T-helper 22 cell (primary cell): ENCODE data around the gene PRDM16.
"Not testable (repeated sequence)": the region's sequence is repeated elsewhere in the genome, so short reads cannot be mapped to it uniquely, and the experiment has no call there.

Experiments
- DNase-seq: peaks from one replicate; pipeline ENCODE4 v3.0.0-alpha.2; 2020; ENCODE audit warnings: low read depth

PRDM16 gene

DNA sequence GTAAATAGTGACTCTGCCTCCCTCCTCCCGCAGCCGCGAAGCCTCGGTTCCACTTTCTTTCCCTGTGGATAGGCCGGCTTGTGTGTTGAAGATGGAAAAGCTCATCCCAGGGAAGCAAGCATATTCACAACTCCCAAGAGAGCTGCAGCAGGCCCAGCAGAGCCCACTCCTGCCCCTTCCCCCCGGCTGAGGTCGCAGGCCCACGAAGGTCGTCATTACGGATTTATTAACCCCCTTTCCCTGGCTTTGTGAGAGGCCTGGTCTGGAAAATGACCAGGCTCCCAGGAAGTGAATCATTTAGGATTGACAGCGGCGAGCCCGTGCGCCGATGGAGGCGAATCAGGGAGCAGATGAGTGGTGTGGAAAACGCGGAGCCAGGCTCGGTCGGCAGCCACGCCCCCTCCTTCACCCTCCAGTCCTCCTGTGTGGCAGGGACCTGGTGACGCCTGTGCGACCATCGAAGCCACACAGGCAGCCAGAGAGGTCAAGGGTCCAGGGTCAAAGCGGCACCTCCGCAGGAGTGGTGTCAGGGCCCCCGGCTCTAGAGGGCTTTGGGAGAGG, 93.4 kb downstream of the PRDM16 start:
- DNase-seq, result no peak

DNA sequence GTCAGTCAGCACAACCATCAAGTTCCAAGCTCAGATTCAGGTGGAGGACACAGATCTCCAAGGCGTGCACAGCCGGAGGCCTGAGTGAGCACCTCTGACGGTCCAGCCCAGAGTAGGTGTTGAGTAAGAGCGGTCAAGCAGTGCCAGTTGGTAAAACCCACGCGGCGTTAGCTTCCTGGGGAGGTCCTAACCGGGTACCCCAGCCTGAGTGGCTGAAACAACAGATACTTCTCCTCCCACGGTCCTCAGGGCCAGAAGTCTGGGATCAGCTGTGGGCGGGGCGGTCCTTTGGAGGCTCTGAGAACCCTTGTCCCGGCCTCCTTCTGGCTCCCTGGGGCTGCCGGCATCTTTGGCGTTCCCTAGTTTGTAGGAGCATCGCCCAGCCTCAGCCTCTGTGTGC, 94.4 kb downstream of the PRDM16 start:
- no peak for DNase-seq

DNA sequence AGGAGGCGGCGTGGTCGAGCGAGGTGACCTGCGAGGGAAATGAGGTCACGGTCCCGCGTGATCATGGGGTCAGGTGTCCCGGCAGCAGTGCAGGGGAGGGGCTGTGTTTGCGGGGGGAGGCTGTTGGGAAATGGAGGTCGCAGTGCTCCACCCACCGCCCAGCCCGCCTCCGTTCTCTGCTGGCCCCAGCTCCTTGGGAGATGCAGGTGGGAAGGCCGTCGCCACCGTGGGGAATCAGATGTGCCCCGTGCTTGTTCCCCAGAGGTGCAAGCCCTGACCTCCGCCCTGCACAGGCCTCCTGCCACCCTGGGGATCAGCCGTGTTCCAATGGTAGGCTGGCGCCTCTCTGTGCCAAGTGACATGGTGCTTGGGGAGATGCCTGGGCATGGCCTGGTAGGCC, 95.7 kb downstream of the PRDM16 start:
- no peak for DNase-seq

DNA sequence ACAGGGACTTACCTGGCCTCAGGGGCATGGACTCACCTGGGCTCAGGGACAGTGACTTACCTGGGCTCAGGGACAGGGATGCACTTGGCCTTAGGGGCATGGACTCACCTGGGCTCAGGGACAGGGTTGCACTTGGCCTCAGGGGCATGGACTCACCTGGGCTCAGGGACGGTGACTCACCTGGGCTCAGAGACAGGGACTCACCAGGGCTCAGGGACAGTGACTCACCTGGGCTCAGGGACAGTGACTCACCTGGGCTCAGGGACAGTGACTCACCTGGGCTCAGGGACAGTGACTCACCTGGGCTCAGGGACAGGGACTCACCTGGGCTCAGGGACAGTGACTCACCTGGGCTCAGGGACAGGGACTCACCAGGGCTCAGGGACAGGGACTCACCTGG, 96.2 kb downstream of the PRDM16 start:
- DNase-seq, result not testable (repeated sequence)

DNA sequence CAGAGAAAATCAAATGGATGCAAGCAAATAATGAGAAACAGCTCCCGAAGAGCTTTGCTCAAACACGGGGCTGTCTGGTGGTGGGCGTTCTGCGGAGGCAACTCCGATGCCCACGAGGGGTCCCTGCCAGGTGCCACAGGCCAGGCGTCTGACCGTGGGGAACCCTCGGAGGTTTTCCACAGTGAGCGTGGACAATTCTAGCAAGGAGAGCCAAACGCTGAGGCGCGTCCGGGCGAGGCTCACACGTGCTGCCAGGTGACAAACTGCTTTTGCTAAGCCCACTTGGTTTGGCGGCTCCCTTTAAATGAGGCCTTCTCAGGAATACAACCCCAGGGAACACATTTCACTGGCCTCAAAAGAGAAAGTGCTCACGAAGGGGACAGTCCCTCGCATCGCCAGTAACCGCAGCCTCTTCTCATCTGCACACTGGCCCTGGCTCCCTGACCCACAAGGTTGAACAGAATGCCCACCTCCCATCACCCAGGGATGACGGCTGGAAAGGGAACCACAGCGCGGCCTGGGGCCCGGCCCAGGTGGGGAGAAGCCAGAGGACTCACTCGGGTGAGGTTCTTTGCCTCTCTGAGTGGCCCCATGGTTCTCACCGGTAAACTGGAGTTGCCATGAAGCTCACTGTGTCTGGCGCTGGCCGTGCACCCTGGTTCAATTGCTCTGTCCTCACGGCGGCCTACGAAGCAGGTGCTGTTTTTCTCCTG, 97.4 kb downstream of the PRDM16 start:
- no peak for DNase-seq

DNA sequence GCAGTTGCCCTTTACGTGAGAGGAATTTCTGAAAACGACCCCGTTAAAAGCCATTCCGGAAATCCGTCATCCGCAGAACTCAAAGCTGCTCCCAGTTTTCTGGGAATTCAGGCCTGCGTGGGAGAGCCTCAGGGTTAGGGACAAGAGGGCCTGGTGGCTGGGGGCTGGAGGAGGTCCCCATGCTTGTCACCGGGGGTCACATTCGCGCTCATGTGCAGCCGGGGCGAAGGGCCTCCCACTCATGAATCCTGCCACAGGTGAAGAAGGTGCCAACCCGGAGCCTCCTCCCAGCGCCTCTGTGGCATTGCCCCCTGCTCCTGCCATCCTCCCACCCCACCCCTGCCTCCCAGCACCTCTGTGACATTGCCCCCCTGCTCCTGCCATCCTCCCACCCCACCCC, 98.3 kb downstream of the PRDM16 start:
- no peak for DNase-seq

DNA sequence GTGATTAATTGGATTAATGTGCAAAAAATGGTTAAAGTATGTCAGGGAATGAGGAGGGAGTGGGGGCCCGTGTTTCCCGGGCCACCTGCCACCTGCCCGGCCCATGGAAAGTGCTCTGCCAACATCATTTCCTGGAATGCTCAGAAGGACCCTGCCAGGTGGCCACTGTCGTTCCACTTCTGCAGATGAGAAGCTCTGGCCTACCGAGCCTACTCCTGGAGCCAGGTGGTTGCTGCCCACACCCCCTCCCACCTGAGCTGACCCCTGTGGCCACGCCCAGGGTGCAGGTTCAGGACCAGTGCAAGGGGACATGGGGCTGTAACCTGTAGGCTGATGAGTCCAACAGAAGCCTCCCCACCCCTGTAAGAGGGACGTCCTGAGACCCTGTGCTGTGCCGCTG, 99.7 kb downstream of the PRDM16 start:
- DNase-seq, result no peak

DNA sequence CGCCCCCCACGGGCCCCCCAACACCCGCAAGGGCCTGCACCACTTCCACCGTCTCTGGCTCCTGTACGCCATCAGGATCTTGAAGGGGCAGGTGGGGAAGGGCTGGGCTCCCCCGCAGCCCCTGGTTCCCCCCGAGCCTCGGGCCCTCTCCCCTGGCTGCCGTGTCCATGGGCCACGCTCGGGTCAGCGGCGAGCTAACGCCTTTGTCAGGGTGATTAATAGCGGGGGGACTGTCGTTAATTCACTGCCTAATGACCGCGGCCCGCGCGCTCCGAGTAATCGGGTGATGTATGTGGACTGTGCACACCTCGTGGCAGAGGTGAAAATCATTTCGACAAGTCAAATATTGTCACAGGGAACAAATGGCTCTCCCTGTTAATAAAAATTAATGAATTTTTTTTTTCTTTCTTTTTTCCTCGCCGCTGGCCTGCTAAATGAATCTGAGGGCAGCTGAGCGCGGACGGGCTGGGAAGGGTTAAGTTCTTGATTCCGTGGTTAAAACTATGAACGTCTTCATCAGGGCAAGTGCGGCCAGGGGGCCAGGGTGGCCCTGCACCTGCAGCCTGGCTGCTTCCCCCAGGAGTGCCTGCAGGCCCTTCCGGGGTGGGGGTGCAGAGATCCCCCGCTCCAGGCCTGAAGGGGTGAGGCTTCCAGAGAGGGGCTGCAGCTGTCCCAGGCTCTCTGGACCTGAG, 100.8 kb downstream of the PRDM16 start:
- no peak for DNase-seq

DNA sequence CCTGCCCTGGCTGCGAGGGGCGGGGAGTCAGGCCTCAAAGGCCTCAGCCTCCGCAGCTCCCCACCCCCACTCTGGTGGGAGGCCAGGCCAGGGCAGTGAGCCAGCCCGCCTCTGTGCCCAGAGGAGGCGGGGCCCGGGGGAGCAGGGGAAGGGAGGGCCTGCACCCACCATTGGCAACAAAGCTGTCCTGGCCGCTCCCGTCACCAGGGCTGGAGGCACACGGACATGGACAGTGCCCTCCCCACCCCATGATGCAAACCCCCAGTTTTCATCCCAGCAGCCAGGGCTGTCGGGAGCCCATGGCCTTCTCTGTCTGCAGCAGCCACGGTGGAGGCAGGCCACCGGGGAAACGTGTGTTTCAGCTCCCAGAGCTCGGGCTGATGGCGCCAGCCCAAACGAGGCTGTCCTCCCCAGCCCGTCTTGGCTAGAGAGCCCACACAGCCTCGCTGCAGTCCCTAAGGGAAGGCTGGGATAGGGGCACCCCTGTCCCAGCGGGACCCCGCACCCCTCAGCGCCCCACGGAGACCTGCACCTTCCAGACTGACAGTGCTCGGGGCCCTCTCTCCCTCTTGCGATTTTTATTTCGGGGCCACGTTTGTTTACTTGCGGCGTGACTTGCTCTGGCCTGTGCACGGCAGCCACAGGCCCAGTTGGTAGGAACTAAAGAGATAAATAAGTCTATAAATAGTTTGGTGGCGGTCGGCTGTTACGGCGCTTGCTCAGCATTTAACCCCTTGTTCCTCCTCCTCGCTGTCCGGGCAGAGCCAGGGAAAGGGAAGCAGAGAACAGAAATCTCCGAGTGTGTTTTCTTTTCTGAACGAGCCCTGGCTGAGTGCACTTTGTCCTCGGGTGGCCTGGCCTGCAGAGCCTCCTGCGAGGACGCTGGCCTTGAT, 101.8 kb downstream of the PRDM16 start:
- no peak for DNase-seq

DNA sequence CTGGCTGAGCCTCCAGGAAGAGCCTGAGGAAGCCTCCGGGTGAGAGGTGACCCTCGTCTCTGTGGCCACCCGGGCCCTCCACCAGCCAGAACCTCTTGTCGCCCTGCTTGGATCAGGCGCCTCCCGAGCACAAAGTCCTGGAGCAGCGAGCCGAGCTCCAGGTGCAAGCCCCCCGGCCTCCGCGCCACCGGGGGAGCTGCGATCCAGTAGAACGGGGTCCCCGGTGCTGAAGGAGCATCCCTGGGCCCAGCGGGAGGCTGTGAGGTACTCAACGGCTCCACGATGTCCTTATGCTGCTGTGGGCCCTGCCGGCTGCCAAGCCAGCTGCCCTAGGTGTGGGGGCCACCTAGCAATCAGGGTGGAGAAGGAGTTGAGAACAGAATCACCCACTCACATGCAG, 102.8 kb downstream of the PRDM16 start:
- no peak for DNase-seq

DNA sequence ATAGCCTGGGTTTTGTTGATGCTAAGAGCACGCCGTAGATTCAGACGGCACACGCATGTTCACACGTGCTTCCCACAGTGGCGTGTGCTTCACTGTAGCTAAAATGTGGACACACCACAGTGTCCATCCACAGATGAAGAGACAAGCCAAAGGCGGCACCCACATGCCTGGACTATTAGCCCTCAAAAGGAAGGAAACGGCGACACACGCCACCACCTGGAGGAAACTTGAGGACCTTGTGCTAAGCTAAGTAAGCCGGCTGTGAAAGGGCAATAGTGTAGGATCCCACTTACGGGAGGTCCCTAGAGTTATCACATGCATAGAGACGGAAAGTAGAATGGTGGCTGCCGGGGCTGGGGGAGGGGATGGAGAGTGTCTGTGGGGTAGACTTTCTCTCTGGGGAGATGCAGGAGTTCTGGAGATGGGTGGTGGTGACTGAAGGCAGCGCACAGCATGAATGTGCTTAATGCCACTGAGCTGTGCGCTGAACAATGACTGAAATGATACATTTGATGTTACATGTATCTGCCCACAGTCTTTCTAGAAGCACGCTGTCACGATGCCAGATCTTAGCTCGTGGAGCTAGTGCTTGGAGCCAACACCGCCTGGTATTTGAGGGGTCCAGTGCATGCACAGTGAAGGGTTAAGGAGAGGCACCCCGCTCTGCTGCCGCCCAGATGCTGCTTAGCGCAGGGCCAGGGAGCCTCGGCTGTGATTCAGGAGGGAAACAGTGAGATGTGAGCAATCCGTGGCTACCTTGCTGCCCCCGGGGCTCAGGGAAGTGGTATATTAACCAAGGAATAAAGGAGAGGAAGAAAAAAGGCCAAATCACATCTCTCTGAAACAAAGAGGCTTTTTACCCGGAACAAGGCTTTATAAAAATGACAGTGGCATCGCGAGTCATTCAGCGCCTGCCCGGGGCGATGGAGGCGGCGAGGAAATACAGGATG, 103.7 kb downstream of the PRDM16 start:
- DNase-seq, result no peak

DNA sequence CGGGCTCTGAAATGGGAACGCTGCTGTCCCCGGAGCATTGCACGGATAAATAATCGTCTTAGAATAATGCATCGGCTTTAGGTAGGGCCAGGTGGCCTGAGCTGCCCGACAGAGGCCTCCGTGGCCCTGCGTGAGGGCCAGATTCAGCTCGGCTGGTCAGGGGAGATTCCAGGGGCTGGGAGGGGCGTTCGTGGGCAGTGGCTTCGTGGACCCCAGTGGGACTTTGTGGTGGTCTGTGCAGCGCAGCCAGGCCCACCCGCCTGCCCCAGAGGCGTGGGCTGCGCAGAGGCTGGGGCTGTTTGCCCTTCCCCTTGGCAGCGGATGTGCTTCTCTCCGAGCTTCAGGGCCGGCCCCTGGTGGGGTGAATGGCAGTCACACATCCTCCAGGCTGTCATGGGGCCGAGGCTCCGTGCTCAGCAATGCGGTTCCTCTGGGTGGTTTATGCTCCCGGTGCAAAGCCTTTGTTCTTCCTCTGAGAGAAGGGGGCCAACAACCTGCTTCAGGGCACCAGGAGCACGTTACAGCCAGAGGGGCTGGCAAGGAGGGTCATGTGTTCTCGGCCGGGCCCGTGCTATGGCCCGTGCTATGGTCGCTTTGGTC, 104.5 kb downstream of the PRDM16 start:
- no peak for DNase-seq

DNA sequence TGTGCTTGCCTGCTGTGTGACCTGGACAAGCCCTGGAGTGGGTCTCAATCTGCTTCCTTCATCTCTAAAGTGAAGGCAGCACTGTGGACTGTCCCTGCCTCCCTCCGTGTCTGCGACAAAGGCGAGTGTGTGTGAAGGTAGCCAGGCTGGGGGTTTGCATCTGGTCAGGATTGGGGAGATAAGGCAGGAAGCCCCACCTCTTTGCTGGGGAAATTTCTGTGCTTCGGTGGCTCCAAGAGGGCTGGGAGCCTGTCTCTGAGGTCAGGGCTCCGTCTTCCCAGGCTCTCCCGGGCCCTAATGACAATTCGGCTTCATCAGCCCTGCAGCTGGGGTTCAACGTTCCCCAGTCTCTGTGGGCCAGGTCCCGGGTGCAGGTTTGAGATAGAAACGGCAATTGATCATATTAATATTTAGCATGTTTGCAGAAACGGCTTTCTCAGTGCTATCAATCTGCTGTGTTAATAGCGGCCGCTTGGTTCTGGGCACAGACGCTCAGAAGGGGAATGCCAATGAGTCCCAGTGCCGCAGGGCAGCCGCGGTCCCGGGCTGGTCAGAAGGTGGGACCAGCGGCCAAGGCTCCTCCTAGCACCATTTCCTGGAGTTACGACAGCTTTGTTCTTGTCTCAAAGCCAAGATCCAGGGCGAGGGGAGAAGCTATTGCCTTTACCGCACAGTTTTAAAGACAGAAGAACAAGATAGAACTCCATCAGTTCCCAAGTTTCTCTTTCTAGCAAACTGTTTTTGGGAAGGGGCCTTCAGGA, 105.7 kb downstream of the PRDM16 start:
- DNase-seq, result no peak

DNA sequence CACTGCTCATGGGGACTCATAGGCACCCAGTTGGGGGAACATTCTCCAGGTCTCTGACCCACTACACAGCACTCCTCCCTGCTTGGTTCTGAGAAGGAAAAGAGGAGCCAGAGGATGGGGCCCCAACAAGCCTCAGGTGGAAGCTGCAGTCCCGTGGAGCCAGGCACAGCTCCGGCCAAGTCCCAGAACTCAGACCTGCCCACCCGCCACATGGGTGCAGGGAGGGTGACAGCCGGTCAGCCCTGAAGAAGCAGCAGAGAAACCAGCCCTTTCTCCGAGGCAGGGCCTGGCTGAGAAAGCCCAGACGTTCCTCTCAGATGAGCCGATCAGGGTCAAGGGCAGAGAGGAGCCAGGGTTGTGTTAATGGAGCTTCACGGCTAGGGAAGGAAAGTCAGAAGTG, 106.5 kb downstream of the PRDM16 start:
- no peak for DNase-seq

DNA sequence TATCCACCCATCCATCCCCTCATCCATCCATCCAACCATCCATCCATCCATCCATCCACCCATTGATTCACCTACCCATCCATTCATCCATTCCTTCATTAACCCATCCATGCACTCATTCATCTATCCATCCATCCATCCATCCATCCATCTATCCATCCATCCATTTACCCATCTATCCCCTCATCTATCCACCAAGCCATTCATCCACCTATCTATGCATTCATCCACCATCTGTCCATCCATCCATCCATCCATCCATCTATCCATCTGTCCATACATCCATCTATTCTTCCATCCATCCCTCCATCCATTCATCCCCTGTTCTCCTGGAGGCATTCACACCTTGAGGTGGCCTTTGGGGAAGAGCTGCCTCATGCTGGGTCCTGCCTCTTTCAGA, 107.0 kb downstream of the PRDM16 start:
- no peak for DNase-seq

DNA sequence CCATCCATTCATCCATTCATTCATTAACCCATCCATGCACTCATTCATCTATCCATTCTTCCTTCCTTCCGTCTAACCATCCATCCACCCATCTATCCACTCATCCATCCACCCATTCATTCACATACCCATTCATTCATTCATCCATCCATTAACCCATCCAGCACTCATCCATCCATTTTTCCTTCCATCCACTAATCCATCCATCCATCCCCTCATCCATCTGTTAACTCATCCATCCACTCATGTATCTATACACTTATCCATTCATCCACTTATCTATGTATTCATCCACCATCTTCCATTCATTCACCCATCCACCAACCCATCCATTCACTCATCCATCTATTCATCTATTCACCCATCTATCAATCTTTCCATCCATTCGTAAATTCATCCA, 107.8 kb downstream of the PRDM16 start:
- DNase-seq, result no peak

DNA sequence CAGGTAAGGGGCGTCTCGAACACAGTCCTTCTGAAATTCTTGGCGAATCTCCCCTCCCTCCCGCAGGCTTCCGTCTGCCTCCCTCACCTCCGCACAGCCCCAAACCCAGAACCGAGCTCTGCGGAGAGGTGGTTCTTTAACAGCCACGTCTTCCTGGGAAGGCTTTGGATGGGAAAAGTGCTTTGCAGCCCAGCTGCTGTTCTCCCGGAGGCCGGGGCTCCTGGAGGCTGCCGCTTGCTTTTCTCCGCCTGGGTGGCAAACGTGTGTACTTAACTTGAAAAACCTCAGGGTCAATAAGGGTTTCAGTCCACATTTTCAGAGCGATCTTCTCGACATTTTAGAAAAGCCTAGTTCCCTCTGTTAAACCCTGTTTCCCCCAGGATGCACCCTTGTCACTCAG, 109.3 kb downstream of the PRDM16 start:
- no peak for DNase-seq

DNA sequence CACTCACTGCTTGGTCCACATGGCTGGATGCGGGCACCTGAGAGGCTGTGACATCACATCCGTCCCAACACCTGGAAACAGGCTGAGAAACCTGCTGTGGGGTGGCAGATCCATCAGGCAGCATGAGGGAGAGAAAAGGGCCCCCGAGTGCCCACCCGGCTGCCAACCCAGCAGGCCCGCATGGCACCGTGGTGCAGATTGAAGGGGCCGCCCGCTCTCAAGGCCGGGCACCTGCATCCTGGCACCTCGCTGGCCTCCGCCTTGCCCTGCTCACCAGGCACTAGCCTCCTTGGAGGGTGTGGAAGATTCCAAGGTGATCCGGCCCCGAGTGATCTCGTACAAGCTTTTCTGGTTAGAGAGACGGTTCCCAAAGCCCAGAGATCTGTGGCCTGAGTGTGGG, 110.5 kb downstream of the PRDM16 start:
- no peak for DNase-seq

DNA sequence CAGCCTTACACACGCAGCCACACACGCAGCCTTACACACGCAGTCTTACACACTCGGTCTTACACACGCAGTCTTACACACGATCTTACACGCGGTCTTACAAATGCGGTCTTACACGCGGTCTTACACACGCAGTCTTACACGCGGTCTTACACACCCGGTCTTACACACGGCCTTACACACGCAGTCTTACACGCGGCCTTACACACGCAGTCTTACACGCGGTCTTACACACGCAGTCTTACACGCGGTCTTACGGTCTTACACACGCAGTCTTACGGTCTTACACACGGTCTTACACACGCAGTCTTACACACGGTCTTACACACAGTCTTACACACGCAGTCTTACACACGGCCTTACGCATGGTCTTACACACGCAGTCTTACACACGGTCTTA, 111.9 kb downstream of the PRDM16 start:
- no peak for DNase-seq

DNA sequence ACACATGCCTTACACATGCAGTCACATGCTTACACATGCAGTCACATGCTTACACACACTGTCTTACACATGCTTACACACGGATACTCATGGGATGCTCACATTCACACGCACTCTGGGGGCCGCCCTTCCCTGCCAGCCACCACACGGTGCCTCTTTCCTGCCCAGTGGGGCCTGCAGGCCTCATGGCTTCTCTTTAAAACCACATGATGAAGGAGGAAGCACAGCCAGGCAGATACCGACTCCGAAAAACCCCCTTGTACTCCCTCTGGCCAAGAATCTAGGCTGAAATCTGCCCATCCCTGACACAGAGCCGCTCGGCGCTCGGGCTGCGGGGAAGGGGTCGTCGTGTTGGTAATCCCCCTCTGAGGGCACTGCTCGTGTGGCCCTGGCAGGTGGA, 113.0 kb downstream of the PRDM16 start:
- DNase-seq, result no peak
